CD14-positive monocyte (primary cell): ENCODE measurements around the gene PON3. TPM values are rescaled to one million over a fixed set of nuclear protein-coding genes. Genes with fewer than 3 reads are reported as not detected.

ENCODE experiments used
- DNase-seq, 3 donors: peaks; one replicate each; pipeline ENCODE4 v3.0.0-alpha.2; 2011 to 2022
- H2AFZ ChIP-seq: 2 replicates; pipeline ENCODE4 v1.6.0; 2012; ENCODE audit warnings: mild to moderate bottlenecking, low read depth, low read length, inconsistent platforms; ENCODE audit not compliant: insufficient read depth, poor library complexity, severe bottlenecking
- H3K27ac ChIP-seq, 2 donors: 1 replicate in 1 of 2; 2 replicates in 1 of 2; pipeline ENCODE4 v1.5.1; 2012 to 2013; ENCODE audit warnings: low read length in 2 of 2, control low read depth in 1 of 2, inconsistent platforms in 1 of 2, low read depth in 1 of 2, mild to moderate bottlenecking in 1 of 2
- H3K27me3 ChIP-seq, 2 donors: one replicate each; pipeline versions ENCODE4 v1.6.0 to v1.6.1; 2011 to 2013; ENCODE audit warnings: low read length in 2 of 2; ENCODE audit not compliant: control insufficient read depth in 2 of 2, insufficient read depth in 2 of 2
- H3K36me3 ChIP-seq, 2 donors: replicated peaks in 1 of 2; 1 replicate in 1 of 2; 2 replicates in 1 of 2; pipeline versions ENCODE4 v1.5.1 to v1.6.1; 2012 to 2013; ENCODE audit warnings: low read length in 2 of 2, control low read depth in 1 of 2, inconsistent platforms in 1 of 2, mild to moderate bottlenecking in 1 of 2; ENCODE audit not compliant: insufficient read depth in 2 of 2, control insufficient read depth in 1 of 2
- H3K4me1 ChIP-seq, 2 donors: 1 replicate in 1 of 2; 2 replicates in 1 of 2; pipeline versions ENCODE4 v1.5.1 to v1.6.1; 2012 to 2013; ENCODE audit warnings: low read length in 2 of 2, control low read depth in 1 of 2, inconsistent platforms in 1 of 2, mild to moderate bottlenecking in 1 of 2, moderate library complexity in 1 of 2; ENCODE audit not compliant: insufficient read depth in 2 of 2, control insufficient read depth in 1 of 2
- H3K4me2 ChIP-seq: replicated peaks from 2 replicates; pipeline ENCODE3; 2012; ENCODE audit warnings: low read length, moderate library complexity, mild to moderate bottlenecking; ENCODE audit not compliant: poor library complexity, severe bottlenecking; ENCODE audit errors: extremely low read depth
- H3K4me3 ChIP-seq, 3 experiments: fragments of 200-600 bp in 1 of 3; sonication (generic) in 1 of 3; replicated peaks in 1 of 3; 1 replicate in 2 of 3; 2 replicates in 1 of 3; pipeline ENCODE4 v1.5.1; 2011 to 2013; ENCODE audit warnings: low read length in 3 of 3, mild to moderate bottlenecking in 3 of 3, control low read depth in 2 of 3, low read depth in 2 of 3, inconsistent platforms in 1 of 3, moderate library complexity in 1 of 3
- H3K79me2 ChIP-seq: 2 replicates; pipeline ENCODE4 v1.6.0; 2012; ENCODE audit warnings: mild to moderate bottlenecking, control low read depth, inconsistent platforms, low read length, moderate library complexity; ENCODE audit not compliant: insufficient read depth
- H3K9ac ChIP-seq: 2 replicates; pipeline ENCODE4 v1.6.0; 2017; ENCODE audit warnings: low read length, mild to moderate bottlenecking; ENCODE audit not compliant: insufficient read depth, poor library complexity, severe bottlenecking
- H3K9me3 ChIP-seq, 2 donors: replicated peaks in 1 of 2; 1 replicate in 1 of 2; 2 replicates in 1 of 2; pipeline versions ENCODE4 v1.5.1 to v1.6.1; 2012 to 2013; ENCODE audit warnings: low read length in 2 of 2, control low read depth in 1 of 2; ENCODE audit not compliant: control insufficient read depth in 1 of 2, insufficient read depth in 1 of 2
- H4K20me1 ChIP-seq: 2 replicates; pipeline ENCODE4 v1.6.0; 2012; ENCODE audit warnings: mild to moderate bottlenecking, low read length, control low read depth, moderate library complexity; ENCODE audit not compliant: insufficient read depth
- H3K27ac Mint-ChIP-seq, 7 donors: one replicate each; pipeline ENCODE4 v1.8.0; 2020; ENCODE audit warnings: mild to moderate bottlenecking in 7 of 7, mixed read lengths in 7 of 7, moderate library complexity in 6 of 7, inconsistent platforms in 2 of 7
- H3K27me3 Mint-ChIP-seq, 3 donors: one replicate each; pipeline ENCODE4 v1.8.0; 2021 to 2022; ENCODE audit warnings: low read depth in 3 of 3, mild to moderate bottlenecking in 3 of 3, mixed read lengths in 3 of 3, moderate library complexity in 3 of 3, inconsistent platforms in 1 of 3
- H3K36me3 Mint-ChIP-seq, 2 donors: one replicate each; pipeline ENCODE4 v1.8.0; 2020; ENCODE audit warnings: mixed read lengths in 2 of 2, inconsistent platforms in 1 of 2, mild to moderate bottlenecking in 1 of 2
- H3K4me1 Mint-ChIP-seq: one replicate; pipeline ENCODE4 v1.8.0; 2020; ENCODE audit warnings: mild to moderate bottlenecking, mixed read lengths
- H3K4me3 Mint-ChIP-seq, 2 donors: one replicate each; pipeline ENCODE4 v1.8.0; 2020; ENCODE audit warnings: mild to moderate bottlenecking in 2 of 2, mixed read lengths in 2 of 2, moderate library complexity in 1 of 2
- H3K9me3 Mint-ChIP-seq, 7 donors: one replicate each; pipeline ENCODE4 v1.8.0; 2020 to 2022; ENCODE audit warnings: mixed read lengths in 7 of 7, mild to moderate bottlenecking in 6 of 7, moderate library complexity in 6 of 7, inconsistent platforms in 2 of 7
- WGBS: methylation state at CpG from one replicate; pipeline ENCODE4 v1.1.5; 2013; ENCODE audit warnings: missing lambda C conversion rate; ENCODE audit not compliant: insufficient coverage; 5-methylcytosine and 5-hydroxymethylcytosine counted together
- intact Hi-C, 2 donors: fragments of 100-400 bp; cut with micrococcal nuclease; formaldehyde crosslinking; loops; one replicate each; pipeline versions ENCODE4 v1.15.0 to v1.15.1; 2023
- polyA plus RNA-seq, 3 donors: library from polyadenylated mRNA; depleted of rRNA in 1 of 3; unstranded in 2 of 3; stranded (reverse) in 1 of 3; fragments of 300-500 nt in 2 of 3; fragments of >200 nt in 1 of 3; fragmentation: Illumina TruSeq in 2 of 3; gene quantifications; 1 replicate in 2 of 3; 2 replicates in 1 of 3; pipeline ENCODE4 v1.2.3, GENCODE V29; 2012 to 2021
- TF ChIP-seq, protein P1 (sequence below): fragments of 200-600 bp; IDR thresholded peaks from one replicate; pipeline ENCODE4 v1.8.0; 2022; ENCODE audit warnings: antibody characterized with exemption, mild to moderate bottlenecking

PON3 gene
- polyA plus RNA-seq, 3 donors, result not detected

DNA sequence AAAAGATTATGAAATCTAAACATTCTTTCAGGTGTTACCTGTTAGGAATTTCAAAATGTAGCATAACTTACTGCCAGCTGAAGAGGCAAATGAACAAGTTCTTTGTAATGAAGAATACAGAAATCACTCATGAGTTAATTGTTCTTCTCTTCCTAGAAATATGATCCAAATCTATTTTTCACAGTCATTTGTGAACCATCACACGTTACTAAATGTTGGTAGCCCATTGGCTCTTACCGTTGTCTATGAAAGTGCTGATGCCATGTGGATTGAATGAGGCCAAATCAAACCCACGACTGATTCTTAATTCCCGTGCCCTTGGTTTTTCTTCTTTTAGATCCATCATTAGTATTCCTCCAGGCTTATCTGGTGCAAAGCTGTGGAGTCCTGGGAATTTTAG is 15.9 kb upstream of the PON3 start:
- TF ChIP-seq, protein P1, sequence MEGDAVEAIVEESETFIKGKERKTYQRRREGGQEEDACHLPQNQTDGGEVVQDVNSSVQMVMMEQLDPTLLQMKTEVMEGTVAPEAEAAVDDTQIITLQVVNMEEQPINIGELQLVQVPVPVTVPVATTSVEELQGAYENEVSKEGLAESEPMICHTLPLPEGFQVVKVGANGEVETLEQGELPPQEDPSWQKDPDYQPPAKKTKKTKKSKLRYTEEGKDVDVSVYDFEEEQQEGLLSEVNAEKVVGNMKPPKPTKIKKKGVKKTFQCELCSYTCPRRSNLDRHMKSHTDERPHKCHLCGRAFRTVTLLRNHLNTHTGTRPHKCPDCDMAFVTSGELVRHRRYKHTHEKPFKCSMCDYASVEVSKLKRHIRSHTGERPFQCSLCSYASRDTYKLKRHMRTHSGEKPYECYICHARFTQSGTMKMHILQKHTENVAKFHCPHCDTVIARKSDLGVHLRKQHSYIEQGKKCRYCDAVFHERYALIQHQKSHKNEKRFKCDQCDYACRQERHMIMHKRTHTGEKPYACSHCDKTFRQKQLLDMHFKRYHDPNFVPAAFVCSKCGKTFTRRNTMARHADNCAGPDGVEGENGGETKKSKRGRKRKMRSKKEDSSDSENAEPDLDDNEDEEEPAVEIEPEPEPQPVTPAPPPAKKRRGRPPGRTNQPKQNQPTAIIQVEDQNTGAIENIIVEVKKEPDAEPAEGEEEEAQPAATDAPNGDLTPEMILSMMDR, result no peak
- Histone ChIP-seq H3K27ac (no peak overlapping the region), H3K9me3 (no peaks in the 10 kb centered on the region), H4K20me1 (no peaks in the 10 kb centered on the region), H3K27me3 (no peaks in the 10 kb centered on the region), H3K36me3 (peaks cover 4 to 15% of the 10 kb centered on the region in 2 donors), H3K4me2 (no peak overlapping the region), H2AFZ (no peak overlapping the region), H3K4me1 (no peaks in the 10 kb centered on the region), H3K4me3 (no peak overlapping the region), H3K79me2 (no peaks in the 10 kb centered on the region), H3K9ac (no peak overlapping the region)
- H3K27me3 Mint-ChIP-seq, result no peaks in the 10 kb centered on the region
- no peak overlapping the region for H3K27ac Mint-ChIP-seq
- intact Hi-C loops, result no loop called here
- peaks cover 0 to 1% (median 0%) of the 10 kb centered on the region in 7 donors for H3K9me3 Mint-ChIP-seq
- H3K4me3 Mint-ChIP-seq, result no peak overlapping the region
- DNase-seq, result no peak
- H3K4me1 Mint-ChIP-seq, result peaks cover 2% of the 10 kb centered on the region
- WGBS, result 100% methylated on average over 2 of the region's 4 CpGs
- peaks cover 14 to 17% of the 10 kb centered on the region in 2 donors for H3K36me3 Mint-ChIP-seq

- Mint-ChIP-seq H3K9me3 (peaks cover 0 to 1% (median 0%) of the 10 kb centered on the region in 7 donors), H3K36me3 (peaks cover 14 to 17% of the 10 kb centered on the region in 2 donors), H3K27me3 (no peaks in the 10 kb centered on the region), H3K4me3 (no peak overlapping the region), H3K27ac (no peak overlapping the region), H3K4me1 (peaks cover 2% of the 10 kb centered on the region)
- intact Hi-C loops, result no loop called here
- Histone ChIP-seq H3K4me2 (no peak overlapping the region), H3K27me3 (no peaks in the 10 kb centered on the region), H4K20me1 (no peaks in the 10 kb centered on the region), H3K79me2 (no peaks in the 10 kb centered on the region), H2AFZ (no peak overlapping the region), H3K36me3 (peaks cover 4 to 15% of the 10 kb centered on the region in 2 donors), H3K4me3 (no peak overlapping the region), H3K4me1 (no peaks in the 10 kb centered on the region), H3K27ac (no peak overlapping the region), H3K9me3 (no peaks in the 10 kb centered on the region), H3K9ac (no peak overlapping the region)
- WGBS, result 80% methylated on average over 1 of the region's 4 CpGs
- no peak for DNase-seq
- TF ChIP-seq, protein P1, result no peak
Measured at GRCh38 chr7:95411666-95412065, 15.5 kb upstream of the PON3 start.
